Hepatocyte (in vitro differentiated cells): Measurements from ENCODE around the gene GRIN3A.

ENCODE experiments used
- EZH2 ChIP-seq: fragments of 200-600 bp; sonication (generic); IDR thresholded peaks from 2 replicates; pipeline ENCODE4 v1.6.1; 2016; ENCODE audit warnings: antibody characterized with exemption, mild to moderate bottlenecking, borderline replicate concordance
- TF ChIP-seq, protein P1 (sequence below): fragments of 200-600 bp; sonication (generic); IDR thresholded peaks from 2 replicates; pipeline ENCODE4 v1.5.1; 2016; ENCODE audit warnings: antibody characterized with exemption, mild to moderate bottlenecking; ENCODE audit not compliant: poor library complexity

DNA sequence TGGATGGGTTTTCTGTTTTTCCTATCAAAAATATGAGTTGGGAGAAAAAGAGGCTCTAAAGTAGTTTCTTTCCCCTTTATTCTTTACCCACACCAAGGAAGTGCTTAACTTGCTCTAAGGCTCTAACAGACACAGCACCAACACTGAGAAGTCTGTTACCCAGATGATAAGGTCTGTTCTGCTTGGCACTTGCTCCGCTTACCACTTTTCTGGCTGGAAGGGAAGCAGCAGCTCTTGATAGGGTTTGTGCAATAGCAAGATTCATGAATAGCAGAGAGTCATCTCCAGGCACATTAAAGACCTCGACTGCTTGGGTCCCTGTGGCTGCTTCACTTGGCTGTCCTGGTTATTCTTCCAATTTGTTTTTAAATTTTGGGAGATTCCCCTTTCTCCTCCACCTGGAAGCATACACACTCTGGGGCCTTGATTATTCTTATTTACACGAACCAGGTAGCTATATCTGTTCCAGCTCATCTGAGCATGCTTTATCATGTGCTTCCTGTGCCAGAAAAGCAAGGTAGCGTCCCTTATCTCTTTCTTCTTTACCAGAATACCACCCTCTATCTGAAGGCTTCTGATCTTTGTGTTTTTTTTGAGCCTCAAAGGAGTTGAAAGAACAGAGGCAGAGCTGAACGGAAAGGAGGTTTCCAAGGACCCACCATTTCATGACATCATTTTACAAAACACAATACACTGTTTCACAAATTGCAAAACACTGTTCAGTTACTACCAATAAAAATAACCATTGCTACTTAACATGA, 168.5 kb downstream of the GRIN3A start:
- TF ChIP-seq, protein P1, sequence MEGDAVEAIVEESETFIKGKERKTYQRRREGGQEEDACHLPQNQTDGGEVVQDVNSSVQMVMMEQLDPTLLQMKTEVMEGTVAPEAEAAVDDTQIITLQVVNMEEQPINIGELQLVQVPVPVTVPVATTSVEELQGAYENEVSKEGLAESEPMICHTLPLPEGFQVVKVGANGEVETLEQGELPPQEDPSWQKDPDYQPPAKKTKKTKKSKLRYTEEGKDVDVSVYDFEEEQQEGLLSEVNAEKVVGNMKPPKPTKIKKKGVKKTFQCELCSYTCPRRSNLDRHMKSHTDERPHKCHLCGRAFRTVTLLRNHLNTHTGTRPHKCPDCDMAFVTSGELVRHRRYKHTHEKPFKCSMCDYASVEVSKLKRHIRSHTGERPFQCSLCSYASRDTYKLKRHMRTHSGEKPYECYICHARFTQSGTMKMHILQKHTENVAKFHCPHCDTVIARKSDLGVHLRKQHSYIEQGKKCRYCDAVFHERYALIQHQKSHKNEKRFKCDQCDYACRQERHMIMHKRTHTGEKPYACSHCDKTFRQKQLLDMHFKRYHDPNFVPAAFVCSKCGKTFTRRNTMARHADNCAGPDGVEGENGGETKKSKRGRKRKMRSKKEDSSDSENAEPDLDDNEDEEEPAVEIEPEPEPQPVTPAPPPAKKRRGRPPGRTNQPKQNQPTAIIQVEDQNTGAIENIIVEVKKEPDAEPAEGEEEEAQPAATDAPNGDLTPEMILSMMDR: no peak
- no peak for TF ChIP-seq EZH2
